ENCODE data around the gene TRIM72. TPM values are rescaled to one million over a fixed set of nuclear protein-coding genes. Genes with fewer than 3 reads are reported as not detected.
"Not testable (repeated sequence)": the region's sequence is repeated elsewhere in the genome, so short reads cannot be mapped to it uniquely, and the experiment has no call there.

Gene TRIM72
- total RNA-seq, 1 experiment from 2014 or later: under 0.01 TPM

- DNase-seq (ENCODE audit: low spot score): no peak
Observed at GRCh38 chr16:31190818-31191444, 23.0 kb upstream of the TRIM72 start.

GRCh38 chr16:31191697-31192428 is 22.1 kb upstream of the TRIM72 start:
- no peak for DNase-seq (ENCODE audit: low spot score)

- no peak for DNase-seq (ENCODE audit: low spot score)
Observed at GRCh38 chr16:31192856-31193642, 20.9 kb upstream of the TRIM72 start.

- DNase-seq (ENCODE audit: low spot score): no peak
Observed at GRCh38 chr16:31193874-31194273, 20.0 kb upstream of the TRIM72 start.

GRCh38 chr16:31194898-31195297 is 19.0 kb upstream of the TRIM72 start:
- no peak for DNase-seq (ENCODE audit: low spot score)

GRCh38 chr16:31195861-31196260 is 18.1 kb upstream of the TRIM72 start:
- not testable (repeated sequence) for DNase-seq (ENCODE audit: low spot score)

- no peak for DNase-seq (ENCODE audit: low spot score)
Observed at GRCh38 chr16:31196324-31197088, 17.4 kb upstream of the TRIM72 start.

GRCh38 chr16:31198207-31198882 is 15.6 kb upstream of the TRIM72 start:
- DNase-seq (ENCODE audit: low spot score): no peak

GRCh38 chr16:31199430-31200041 is 14.4 kb upstream of the TRIM72 start:
- DNase-seq (ENCODE audit: low spot score): no peak

- DNase-seq (ENCODE audit: low spot score): not testable (repeated sequence)
Observed at GRCh38 chr16:31200111-31200510, 13.8 kb upstream of the TRIM72 start.

- no peak for DNase-seq (ENCODE audit: low spot score)
Observed at GRCh38 chr16:31200821-31201568, 12.9 kb upstream of the TRIM72 start.

- DNase-seq (ENCODE audit: low spot score): no peak
Observed at GRCh38 chr16:31201582-31202413, 12.1 kb upstream of the TRIM72 start.

GRCh38 chr16:31202414-31203375 is 11.2 kb upstream of the TRIM72 start, which contains the start of gene PYCARD:
PYCARD (minus strand) TSS chr16:31202760; CDS start chr16:31202690, 70 bp downstream.
- no peak for DNase-seq (ENCODE audit: low spot score)

GRCh38 chr16:31204871-31205666 is 8.8 kb upstream of the TRIM72 start:
- DNase-seq (ENCODE audit: low spot score): no peak

- no peak for DNase-seq (ENCODE audit: low spot score)
Observed at GRCh38 chr16:31206776-31207175, 7.1 kb upstream of the TRIM72 start.

- DNase-seq (ENCODE audit: low spot score): no peak
Observed at GRCh38 chr16:31213342-31213741, 577 bp upstream of the TRIM72 start.

GRCh38 chr16:31214708-31215286 is 878 bp downstream of the TRIM72 start:
- no peak for DNase-seq (ENCODE audit: low spot score)
